ENCODE data around the gene TBX4. TPM values are rescaled to one million over a fixed set of nuclear protein-coding genes. Genes with fewer than 3 reads are reported as not detected.

The TBX4 gene
- total and polyA plus RNA-seq, 2 of the 13 experiments (the other 11 are each of a cell fraction or from before 2014, with no cell fraction given): 0.11 to 1.1 TPM

GRCh38 chr17:61412143-61412859 is 39.9 kb upstream of the TBX4 start (continued):
- TF ChIP-seq POLR2AphosphoS5 (IDR thresholded peaks at IDR 0.05; ENCODE audit: low read depth, low read length) (0 out of 2 replicates have a peak, but pooled peaks have one; percentile 24), ZSCAN21 (CRISPR knock-in tag; IDR thresholded peaks at IDR 0.05; ENCODE audit: borderline replicate concordance) (0 out of 2 replicates have a peak, but pooled peaks have one; percentile 4), TGIF2 (CRISPR knock-in tag; IDR thresholded peaks at IDR 0.05) (peak; percentile 63; the same call in 1 of the 2 replicates), ZFAT (CRISPR knock-in tag; conservative IDR thresholded peaks at IDR 0.05) (no peak; the same call in none of the 2 replicates), SOX13 (IDR thresholded peaks at IDR 0.05) (no peak), SOX13 (CRISPR knock-in tag; conservative IDR thresholded peaks at IDR 0.05 in 1 of 2, IDR thresholded peaks at IDR 0.05 in 1 of 2) (peak in 1 of 2 experiments; percentile 37; a peak in 1 of 4 replicates), ETV5 (CRISPR knock-in tag; IDR thresholded peaks at IDR 0.05; ENCODE audit: borderline replicate concordance) (peak; percentile 62; the same call in 1 of the 2 replicates), ZNF788 (CRISPR knock-in tag; IDR thresholded peaks at IDR 0.05; ENCODE audit: borderline replicate concordance) (peak; percentile 95; the same call in 1 of the 2 replicates), ZNF674 (CRISPR knock-in tag; IDR thresholded peaks at IDR 0.05; ENCODE audit: low read depth) (0 out of 2 replicates have a peak, but pooled peaks have one; percentile 63), NFRKB (IDR thresholded peaks at IDR 0.05) (no peak), SAFB2 (CRISPR knock-in tag; IDR thresholded peaks at IDR 0.05; ENCODE audit: borderline replicate concordance, low read depth) (no peak), PPARG (CRISPR knock-in tag; conservative IDR thresholded peaks at IDR 0.05) (peak; percentile 57), DR1 (CRISPR knock-in tag; IDR thresholded peaks at IDR 0.05) (no peak; the same call in 1 of the 2 replicates), ELF3 (CRISPR knock-in tag; IDR thresholded peaks at IDR 0.05) (peak; percentile 63; the same call in 1 of the 2 replicates), FOXA1 (IDR thresholded peaks at IDR 0.05) (no peak), FOXA1 (CRISPR knock-in tag; IDR thresholded peaks at IDR 0.05) (no peak; the same call in 1 of the 2 replicates), IKZF1 (IDR thresholded peaks at IDR 0.05) (no peak), ATF3 (CRISPR knock-in tag; IDR thresholded peaks at IDR 0.05) (peak; percentile 52; the same call in 1 of the 2 replicates), IKZF4 (CRISPR knock-in tag; IDR thresholded peaks at IDR 0.05; ENCODE audit: borderline replicate concordance, low read depth, not compliant biosample characterization) (no peak), XBP1 (CRISPR knock-in tag; IDR thresholded peaks at IDR 0.05) (no peak), NCOA5 (CRISPR knock-in tag; IDR thresholded peaks at IDR 0.05) (no peak), RBFOX2 (IDR thresholded peaks at IDR 0.05; ENCODE audit: low read depth, low read length) (peak; percentile 87), ZNF333 (CRISPR knock-in tag; IDR thresholded peaks at IDR 0.05; ENCODE audit: borderline replicate concordance) (no peak), ZNF569 (CRISPR knock-in tag; IDR thresholded peaks at IDR 0.05; ENCODE audit: borderline replicate concordance) (peak; percentile 91)
- TF ChIP-seq, protein P1, sequence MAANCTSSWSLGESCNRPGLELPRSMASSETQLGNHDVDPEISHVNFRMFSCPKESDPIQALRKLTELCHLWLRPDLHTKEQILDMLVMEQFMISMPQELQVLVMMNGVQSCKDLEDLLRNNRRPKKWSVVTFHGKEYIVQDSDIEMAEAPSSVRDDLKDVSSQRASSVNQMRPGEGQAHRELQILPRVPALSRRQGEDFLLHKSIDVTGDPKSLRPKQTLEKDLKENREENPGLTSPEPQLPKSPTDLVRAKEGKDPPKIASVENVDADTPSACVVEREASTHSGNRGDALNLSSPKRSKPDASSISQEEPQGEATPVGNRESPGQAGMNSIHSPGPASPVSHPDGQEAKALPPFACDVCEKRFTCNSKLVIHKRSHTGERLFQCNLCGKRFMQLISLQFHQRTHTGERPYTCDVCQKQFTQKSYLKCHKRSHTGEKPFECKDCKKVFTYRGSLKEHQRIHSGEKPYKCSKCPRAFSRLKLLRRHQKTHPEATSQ (CRISPR knock-in tag; IDR thresholded peaks at IDR 0.05; ENCODE audit: borderline replicate concordance): no peak; the same call in 1 of the 2 replicates
- TF ChIP-seq, protein P2, sequence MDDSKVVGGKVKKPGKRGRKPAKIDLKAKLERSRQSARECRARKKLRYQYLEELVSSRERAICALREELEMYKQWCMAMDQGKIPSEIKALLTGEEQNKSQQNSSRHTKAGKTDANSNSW (CRISPR knock-in tag; IDR thresholded peaks at IDR 0.05; ENCODE audit: borderline replicate concordance): no peak
- TF ChIP-seq, protein P3, sequence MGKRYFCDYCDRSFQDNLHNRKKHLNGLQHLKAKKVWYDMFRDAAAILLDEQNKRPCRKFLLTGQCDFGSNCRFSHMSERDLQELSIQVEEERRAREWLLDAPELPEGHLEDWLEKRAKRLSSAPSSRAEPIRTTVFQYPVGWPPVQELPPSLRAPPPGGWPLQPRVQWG (CRISPR knock-in tag; IDR thresholded peaks at IDR 0.05; ENCODE audit: borderline replicate concordance, low read depth): no peak

Data from HepG2 (cell line).